HG02973 (cell line): Measurements from ENCODE around the gene RBM19.

Experiments used
- ATAC-seq: cut with Tn5 transposase; IDR thresholded peaks from one replicate; pipeline ENCODE4 v1.9.1; 2021; ENCODE audit warnings: moderate library complexity; ENCODE audit not compliant: unreplicated experiment

The RBM19 gene

DNA sequence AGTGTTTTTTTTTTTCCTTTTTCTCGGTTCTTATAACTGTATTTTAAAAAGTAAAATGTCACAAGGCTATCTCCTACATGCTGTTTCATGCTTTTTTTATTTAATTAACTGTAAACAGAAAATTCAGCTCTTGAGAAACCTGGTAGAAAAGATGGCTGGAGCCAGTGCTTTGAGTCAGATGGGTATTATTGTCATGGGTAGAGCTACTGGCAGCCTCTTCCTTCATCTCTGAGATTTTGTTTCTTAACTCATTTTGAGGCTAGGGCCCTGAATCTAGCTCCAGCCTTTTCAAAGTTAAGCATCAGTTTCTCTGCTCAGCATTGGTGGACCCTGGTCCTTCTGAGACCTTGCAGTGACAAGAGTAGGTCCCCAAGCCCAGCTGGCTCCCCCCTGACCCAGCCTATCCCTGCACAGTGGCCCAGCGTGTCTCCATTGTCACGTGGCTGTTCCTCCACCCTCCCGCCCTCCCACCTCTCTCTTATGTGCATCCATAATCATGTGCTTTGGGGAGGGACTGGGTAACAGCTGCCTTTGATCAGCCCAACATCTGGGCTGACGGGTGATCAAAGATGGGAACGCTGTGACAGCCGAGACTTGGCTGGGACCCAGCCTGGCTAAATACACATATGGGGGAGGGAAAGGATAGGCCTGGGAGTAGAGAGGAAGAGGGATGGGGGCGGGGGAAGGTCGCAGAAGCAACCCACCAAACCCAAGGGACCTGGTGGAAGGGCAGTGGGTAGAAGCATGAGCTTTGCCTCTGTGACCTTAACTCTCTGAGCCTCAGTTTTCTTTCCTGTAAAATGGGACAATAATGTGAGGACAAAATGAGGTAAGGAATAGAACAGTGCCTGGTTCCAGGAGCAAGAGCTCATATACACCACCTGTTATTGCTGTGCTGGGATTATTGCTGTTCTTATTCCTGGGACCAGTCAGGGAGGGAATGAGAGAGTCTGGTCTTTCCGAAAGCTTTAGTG, 24.4 kb upstream of the RBM19 start:
- ATAC-seq = no peak

DNA sequence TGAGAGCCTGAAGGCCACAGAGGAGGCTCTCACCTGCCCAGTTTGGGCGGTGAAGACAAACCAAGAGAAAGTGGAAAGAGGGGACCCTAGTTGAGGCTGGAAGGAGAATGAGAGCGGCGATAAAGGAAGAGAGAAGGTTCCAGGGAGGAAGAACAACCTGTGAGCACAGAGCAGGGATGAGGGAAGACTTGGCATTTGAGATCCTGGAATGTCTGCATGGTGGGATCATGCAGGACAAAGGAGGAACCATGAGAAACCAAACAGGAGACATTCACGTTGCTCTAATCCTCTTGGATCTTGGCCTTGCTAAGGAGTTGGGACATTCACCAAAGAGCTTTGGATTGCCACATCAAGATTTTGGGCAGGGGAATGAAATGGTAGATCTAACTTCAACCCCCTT, 22.9 kb upstream of the RBM19 start:
- no peak for ATAC-seq

DNA sequence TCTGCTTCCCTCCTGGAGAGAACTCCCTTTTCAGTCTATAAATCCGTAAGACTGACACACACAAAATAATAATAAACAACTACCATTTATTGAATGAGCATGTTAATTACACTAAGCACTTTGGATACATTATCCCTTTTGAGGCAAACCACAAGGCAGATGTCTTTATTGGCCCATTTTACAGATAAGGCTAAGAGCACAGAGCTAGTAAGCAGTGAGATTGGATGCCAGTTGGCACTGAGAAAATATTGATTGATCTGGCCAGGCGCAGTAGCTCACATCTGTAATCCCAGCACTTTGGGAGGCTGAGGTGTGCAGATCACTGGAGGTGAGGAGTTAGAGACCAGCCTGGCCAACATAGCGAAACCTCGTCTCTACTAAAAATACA, 21.9 kb upstream of the RBM19 start:
- ATAC-seq = no peak

DNA sequence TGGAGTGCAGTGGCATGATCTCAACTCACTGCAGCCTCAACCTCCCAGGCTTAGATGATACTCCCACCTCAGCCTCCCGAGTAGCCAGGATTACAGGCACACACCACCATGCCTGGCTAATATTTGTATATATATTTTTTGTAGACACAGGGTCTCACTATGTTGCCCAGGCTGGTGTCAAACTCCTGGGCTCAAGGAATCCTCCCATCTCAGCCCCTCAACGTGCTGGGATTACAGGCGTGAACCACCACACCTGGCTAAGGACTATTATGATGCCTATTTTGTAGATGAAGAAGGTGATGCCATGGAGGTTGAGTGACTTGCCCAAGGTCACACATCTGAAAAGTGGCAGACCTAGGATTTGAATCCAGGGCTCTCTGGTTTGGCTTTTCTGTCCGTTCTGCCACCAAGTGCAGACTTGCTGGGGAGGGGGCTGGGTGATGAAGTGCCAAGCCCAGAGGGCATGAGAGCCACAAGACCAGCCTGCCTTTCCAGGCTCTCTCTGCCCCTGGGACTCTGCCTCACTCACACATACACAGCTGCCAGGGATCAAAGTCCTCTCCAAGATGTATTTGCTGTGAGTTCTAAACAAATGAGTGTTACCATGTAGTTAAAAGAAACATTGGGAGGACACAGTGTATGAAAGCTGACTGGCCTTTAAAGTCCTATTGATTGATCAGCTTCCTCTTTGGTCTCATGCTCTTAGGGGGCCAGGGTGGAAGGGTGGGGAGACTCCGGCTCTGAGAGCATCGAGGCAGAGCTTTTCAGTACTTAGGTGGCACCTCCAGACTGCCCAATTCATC, 21.3 kb upstream of the RBM19 start:
- ATAC-seq = no peak

DNA sequence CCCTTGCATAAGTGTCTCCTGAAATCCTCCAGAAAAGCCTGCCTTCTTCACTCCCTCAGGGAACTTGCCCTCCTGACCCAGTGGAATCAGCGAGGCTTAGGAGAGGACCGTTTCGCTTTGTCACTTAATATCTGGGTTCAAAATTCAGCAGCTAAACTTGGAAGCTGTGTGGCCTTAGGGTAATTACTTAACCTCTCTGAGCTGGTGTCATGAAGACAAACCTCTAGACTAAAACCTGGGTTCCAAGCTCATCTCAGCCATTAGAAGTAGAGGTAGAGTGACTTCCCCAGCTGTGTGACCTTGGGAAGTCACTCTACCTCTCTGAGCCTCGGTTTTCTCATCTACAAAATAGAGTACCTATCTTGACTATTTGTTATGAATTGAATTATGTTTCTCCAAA, 18.3 kb upstream of the RBM19 start:
- no peak for ATAC-seq

DNA sequence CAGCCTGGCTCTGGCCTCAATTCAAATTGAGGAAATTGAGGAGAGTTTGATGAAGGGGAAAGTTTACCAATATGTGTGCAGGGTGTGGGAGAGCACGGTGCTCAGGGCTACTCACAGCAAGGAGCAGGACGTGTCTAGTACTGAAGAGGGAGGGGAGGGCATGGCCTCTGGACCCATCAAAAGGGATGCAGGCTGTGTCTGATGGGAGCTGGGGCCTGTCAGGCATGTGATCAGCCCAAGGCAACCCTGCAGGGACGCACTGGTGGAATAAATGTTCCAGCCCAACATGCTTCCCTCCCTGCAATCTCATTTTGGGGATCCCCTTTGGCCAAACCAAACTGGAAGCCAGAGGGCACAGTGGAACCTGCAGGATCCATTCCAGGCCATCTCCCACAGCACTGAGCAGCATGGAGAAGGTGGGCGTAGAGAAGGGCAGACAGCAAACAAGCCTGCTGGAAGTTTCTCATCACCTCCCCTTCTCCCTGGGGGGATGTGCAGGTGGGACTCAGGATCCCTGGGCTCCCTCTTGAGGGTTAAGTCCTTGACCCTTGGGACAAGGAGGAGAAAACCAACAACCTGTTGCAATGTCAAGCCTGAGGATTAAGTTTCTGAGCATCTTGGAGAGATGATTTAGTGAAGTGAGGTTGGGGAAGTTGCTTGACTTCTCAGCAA, 17.8 kb upstream of the RBM19 start:
- ATAC-seq = no peak

DNA sequence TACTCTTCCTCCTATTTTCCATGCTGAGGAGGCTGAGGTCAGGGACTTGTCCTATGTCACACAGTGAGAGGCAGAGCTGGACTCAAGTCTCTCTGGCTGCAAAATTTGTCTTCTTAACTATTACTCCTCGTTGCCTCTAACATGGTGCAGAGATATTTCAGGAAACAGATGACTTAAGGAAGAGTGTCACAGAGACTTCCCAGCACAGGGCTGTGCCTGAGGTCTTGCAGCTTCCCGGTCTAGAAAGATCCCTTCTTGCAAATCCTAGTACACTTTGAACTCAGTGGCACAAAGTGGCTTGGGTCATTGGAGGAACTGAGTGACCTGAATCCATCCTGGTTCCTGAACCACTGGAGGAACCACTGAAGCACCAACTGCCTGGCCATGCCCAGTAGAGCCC, 17.1 kb upstream of the RBM19 start:
- ATAC-seq = no peak

DNA sequence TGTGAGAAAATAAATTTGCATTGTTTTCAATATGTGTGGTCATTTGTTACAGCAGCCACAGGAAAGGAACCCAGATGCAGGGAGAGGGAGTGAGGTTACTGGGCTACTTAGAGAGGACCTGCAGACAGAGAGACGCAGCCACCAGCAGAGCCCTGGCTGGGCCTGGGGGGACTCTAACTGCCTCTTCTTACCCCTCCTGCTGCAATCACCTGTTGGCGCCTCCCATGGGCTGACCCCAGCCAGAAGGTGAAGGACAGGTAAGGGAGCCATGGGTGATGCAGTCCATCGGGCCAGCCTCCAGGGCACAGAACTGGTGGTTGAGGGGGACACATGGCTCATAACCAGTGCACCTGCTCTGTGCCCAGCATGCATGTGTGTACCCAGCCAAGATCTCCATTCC, 15.8 kb upstream of the RBM19 start:
- no peak for ATAC-seq

DNA sequence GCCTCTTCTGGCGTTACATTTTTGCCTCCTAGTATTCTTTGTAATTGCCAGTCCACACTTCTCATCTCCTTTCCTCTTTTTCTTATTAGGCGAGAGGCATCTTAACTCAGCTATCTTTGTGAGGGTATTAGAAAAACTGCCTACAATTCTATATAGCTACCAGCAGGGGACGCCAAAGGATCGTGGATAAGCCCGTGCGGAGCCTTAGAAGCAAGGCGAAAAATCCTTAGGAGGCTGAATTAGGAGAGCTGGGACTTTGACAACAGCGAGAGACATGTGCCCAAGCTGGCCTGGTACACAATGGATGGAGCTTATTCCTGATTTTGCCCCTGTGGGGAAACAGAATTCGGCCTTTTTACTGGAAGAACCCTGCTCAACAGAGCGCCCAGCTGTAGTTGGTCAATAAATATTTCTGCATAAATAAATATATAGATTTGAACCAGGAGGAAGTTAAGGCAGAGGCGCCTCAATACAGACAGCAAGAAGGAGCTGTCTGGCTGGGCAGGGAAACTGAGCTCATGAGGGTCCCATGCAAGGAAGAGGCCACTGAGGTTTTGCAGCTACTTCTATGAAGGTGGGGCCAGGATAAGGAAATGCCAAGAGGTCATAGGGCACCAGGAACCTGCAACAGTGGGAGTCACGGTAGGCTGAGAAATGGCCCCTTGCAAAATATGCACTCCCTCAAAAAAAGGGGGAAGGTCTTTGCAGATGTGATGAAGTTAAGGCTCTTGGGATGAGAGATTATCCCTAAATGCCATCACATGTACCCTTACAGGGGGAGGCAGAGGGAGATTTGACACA, 14.6 kb upstream of the RBM19 start:
- ATAC-seq = peak; percentile 66

DNA sequence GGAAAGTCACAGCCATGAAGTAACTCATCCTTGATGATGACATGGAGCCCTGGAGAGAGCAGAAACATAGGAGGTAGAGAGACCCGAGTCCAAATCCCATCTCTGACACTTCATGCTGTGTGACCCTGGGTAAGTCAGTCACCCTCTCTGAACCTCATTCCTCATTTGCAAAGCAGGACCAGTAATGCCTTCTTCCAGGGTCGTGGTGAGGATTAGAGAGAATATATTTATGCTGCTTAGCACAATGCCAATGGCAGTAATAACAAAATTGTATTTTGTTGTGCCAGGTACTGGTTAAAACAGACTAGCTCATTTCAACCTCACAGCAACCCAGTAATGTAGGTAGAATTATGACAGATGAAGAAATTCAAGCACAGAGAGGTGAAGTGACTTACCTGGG, 13.9 kb upstream of the RBM19 start:
- no peak for ATAC-seq

DNA sequence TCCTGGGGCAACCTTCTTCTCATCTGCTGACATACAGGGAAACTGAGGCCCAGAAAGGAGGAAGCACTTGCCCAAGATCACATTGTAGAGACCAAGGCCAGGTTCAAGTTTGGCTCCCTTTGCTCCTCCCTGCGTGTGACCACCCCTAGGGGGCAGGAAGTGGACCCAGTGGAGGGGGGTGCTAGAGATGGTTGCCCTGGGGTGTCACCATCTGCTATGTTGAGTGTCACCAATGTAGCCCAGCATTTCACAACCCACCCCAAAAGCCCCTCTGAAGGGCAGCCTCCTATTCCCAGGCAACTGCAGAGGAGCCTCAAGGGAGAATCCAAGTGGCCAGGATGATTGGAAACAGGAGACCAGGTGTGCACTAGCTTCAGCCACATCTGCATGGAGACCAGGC, 12.0 kb upstream of the RBM19 start:
- no peak for ATAC-seq

DNA sequence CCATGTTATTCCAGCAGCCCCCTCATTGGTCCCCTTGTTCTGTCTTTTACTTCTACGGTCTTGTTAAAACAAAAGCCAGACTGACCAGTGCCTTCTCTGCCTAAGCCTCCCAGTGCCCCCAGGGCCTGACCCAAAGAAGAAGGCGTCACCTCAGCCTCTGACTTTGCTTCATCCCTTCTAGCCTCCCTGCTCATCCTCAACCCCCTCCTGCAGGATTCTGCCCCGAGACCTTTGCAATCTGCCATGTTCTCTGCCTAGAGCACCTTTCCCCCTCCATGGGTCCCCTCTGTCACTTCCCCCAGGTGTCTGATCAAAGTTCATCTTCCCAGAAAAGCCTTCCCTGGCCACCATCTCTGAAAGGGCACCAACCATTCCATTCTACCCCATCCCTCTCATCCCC, 7.9 kb upstream of the RBM19 start:
- ATAC-seq = no peak

DNA sequence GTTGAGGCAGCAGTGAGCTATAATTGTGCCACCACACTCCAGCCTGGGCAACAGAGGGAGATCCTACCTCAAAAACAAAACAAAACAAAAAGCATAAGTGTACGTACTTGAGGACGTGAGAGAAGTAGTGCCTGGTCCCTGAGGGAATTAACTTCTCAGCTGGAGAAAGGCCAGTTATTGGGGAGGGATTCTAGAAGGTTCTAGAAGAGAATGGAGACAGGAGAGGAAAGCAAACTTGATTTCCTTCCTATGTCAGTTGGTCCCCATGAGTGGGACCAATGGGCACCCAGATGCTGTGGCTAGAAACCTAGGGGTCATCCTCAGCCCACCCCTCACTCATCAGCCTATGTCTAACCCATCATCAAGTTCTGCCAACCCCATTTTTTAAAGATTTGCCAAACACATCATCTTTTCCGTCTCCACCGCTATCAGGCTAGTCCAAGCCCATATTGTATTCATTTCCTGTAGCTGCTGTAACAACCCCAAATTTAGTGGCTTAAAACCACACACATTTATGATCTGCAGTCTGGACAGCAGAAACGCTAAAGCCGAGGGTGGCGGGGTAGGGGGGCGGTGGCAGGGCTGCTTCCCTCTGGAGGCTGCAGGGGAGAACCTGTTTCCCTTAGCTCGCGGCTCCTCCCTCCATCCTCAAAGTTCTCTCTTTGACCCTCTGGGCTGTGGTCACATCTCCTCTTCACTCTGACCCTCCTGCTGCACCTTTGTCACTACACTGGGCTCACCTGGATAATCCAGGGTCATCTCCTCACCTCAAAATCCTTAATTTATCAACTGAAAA, 7.2 kb upstream of the RBM19 start:
- ATAC-seq = no peak

DNA sequence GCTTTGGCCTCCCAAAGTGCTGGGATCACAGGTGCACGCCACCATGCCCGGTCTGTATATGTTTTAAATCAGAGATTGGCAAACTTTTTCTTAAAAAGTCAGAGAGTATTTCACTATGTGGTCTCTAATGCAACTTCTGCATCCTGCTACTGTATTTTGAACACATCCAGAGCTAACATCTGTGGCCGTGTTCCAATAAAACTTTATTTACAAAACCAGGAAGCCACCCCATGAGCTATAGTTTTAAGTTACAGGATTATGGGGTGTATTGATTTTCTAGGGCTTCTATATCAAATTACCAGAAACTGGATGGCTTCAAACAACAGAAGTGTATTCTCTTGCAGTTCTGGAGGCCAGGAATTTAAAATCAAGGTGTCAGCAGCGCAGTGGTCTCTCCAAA, 5.3 kb upstream of the RBM19 start:
- no peak for ATAC-seq

DNA sequence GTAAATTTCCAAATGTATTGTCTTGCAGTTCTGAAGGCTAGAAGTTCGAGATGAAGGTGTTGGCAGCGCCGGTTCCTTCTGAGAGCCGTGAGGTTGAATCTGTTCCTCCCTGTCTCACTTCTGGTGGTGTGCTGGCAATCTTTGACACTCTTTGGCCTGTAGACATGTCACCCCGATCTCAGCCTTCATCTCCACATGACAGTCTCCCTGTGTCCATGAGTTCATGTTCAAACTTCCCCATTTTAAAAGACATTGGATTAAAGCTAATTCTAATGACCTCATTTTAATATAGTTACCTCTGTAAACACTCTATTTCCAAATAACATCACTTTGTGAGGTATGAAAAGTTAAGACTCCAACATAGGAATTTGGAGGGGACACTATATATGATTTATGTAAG, 4.1 kb upstream of the RBM19 start:
- no peak for ATAC-seq

DNA sequence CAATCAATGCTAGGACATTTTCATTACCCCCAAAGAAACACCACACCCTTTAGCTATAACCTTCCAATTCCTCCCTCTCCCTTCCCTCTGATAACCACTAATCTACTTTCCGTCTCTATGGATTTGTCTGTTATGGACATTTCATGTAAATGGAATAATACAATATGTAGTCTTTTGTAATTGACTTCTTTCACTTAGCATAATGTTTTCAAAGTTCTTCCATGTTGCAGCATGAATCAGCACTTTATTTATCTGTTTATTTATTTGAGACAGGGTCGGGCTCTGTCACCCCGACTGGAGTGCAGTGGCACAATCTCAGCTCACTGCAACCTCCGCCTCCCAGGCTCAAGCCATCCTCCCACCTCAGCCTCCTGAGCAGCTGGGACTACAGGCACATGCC, 1.2 kb upstream of the RBM19 start:
- no peak for ATAC-seq

DNA sequence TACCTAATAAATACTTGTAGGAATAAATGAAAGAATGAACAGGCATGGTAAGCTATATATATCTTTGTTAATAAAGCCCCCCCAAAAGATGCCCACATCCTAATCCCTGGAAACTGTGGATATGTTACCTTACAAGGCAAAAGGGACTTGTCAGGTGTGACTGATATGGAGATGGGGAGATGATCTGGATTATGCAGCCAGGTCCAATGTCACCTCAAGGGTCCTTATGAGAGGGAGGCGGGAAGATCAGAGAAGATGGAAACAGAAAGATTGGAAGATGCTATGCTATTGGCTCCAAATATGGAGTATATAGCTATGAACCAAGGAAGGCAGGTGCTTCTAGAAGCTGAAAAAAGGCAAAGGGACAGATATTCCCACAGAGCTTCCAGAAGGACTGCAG, 3.4 kb downstream of the RBM19 start:
- no peak for ATAC-seq

DNA sequence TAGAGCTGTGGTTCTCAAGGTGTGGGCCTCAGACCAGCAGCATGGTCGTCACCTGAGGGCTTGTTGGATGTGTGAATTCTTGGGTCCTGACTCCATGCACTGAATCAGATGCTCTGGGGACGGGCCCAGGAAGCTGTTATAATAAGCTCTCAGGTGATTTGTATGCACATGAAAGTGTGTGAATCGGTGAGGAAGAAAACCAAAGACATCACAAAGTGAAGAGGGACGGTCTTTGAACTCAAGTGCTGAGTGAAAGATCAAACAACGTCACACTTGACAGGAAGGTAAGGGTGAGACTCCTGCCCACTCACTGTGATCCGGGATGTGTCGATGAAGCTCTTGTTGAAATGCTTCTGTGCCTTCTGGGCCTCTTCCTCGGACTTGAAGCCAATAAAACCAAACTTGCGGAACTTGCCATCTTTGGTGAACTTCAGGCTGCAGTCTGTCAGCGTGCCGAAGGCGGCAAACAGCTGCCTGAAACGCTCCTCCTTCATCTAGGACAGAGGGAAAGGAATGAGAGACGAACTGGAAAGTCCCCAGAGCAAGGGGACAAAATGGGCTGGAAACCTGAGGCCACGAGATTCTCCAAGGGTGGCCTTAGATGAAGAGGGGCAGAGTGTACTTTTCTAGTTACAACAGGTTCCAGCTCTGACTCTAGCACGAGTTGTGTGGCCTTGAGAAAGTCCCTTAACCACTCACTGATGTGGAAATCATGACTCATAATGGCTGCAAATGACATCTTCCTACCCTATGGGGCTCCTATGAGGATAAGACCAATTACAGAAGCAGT, 4.0 kb downstream of the RBM19 start:
- ATAC-seq = no peak

DNA sequence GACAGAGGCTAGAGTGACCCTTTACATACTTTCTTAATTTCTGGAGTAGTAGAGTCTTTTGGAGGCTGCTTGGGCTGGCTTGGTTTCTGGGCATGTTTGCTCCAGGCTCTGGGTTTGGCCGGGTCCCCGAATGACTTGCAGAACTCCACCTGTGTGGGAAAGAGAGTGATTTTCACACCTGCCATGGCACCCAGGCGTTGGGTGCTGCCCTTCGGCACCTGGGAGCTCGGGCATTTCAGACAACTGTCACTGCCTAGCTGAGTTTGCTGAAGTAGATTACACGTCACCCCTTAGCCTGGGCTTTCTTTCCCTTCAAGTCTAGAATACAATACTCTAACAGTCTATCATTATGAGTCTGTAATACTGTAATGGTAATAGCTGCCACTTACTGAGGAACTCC, 6.1 kb downstream of the RBM19 start:
- ATAC-seq = no peak
